SK-MEL-5 (cell line): Measurements from ENCODE around the gene MFGE8. TPM values are rescaled to one million over a fixed set of nuclear protein-coding genes. Genes with fewer than 3 reads are reported as not detected.

Source experiments
- DNase-seq: peaks from one replicate; pipeline ENCODE4 v3.0.0-alpha.2; 2016; ENCODE audit warnings: low read depth, low spot score
- in situ Hi-C: cut with HindIII; loops from 2 replicates; pipeline ENCODE4 v1.10.0; 2016; ENCODE audit warnings: low sequenced_read_pairs, high pct_unique_total_duplicates, low pct_unique_long_range_greater_than_20kb
- total RNA-seq: library from RNA; depleted of rRNA; stranded (reverse); fragments of >200 nt; shearing (Covaris generic); gene quantifications from 2 replicates; pipeline ENCODE4 v1.2.3, GENCODE V29; 2014; rRNA removed

Gene MFGE8
- total RNA-seq, 1 experiment from 2014 or later = 41.4 TPM

DNA sequence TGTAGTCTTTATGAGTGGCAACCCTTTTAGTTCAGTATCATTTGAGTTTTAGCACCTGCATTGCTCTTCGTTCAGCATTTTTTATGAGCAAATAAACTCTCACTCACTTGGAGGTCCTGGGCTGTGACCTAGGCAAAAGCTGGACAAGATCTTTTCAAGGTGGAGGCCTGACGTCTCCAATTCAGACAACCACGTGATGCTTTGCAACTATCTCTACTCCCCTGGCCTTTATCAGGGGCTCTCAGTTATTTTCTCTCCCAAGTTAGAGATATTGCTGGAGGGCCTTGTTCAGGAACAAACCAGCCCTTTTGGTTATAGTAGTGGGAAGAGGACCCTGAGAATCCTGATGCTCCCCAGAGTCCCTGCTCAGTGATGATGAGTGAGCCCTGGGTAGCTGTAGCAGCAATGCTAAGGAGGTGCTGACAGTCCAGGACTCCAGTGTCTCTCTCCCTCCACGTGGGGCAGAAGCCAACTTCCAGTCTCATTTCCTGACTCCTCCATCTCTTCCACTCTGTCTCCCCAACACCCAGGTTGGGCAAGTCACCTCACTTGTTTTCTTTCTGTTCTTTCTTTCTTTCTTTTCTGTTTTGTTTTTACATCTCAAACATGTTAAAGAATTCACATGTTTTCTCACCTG is 48.2 kb downstream of the MFGE8 start:
- no peak for DNase-seq
- in situ Hi-C loops = no loop called here

DNA sequence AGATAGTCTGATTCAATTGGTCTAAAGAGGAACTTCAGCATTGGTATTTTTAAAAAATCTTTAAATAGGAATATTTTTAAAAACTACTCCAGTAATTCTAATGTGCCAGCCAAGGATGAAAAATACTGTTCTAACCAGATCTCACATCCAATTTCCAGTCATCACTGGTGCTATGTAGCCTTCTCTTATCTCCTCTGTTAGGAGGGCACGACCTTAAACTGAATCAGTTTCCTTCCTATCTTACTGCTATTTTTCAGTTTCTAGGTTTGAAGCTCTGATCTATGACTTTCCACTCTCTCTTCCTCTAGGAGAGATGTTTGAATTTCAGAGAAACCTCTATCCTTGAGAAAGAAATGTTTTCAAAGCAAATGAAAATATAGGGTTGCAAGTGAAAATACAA is 49.8 kb downstream of the MFGE8 start:
- in situ Hi-C loops = no loop called here
- DNase-seq = no peak

DNA sequence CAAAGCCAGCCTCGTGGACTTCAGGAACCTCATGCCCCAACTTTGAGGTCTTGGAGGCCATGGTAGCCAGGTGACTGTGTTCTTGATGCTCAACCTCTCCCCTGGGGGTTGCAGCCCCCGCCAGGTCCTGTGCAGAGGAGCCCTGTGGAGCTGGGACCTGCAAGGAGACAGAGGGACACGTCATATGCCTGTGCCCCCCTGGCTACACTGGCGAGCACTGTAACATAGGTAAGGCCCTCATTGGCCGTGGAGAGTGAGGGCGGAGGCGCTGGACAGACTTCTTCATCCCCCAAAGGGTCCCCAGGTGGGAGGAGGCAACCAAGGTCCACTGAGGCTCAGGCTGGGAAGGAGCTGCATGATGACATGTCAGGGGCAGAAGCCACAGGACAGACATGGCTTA is 53.0 kb downstream of the MFGE8 start:
- no peak for DNase-seq
- in situ Hi-C loops = no loop called here

DNA sequence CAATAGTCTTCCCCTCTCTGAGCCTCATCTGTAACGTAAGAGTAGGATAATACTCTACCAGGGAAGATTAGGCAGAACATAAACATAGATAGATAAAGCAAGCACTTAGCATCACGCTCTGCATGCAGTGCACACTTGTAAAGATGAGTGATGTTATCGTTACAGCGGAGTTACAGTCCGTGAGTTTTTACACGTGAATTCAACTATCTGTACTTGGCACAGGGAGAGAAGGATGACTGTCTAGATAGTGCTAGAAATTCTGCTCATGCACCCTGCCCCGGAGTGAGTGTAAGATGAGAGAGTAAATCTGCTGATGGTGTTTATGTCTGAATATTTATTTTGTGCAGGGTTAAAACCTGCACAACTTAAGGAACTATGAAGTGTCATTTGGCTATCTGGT is 53.6 kb downstream of the MFGE8 start:
- in situ Hi-C loops = no loop called here
- no peak for DNase-seq

DNA sequence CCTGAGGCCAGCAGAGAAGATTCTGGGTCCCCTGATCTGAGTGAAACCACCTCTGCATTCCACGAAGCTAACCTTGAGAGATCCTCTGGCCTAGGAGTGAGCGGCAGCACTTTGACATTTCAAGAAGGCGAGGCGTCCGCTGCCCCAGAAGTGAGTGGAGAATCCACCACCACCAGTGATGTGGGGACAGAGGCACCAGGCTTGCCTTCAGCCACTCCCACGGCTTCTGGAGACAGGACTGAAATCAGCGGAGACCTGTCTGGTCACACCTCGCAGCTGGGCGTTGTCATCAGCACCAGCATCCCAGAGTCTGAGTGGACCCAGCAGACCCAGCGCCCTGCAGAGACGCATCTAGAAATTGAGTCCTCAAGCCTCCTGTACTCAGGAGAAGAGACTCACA is 54.2 kb downstream of the MFGE8 start:
- no peak for DNase-seq
- in situ Hi-C loops = no loop called here

DNA sequence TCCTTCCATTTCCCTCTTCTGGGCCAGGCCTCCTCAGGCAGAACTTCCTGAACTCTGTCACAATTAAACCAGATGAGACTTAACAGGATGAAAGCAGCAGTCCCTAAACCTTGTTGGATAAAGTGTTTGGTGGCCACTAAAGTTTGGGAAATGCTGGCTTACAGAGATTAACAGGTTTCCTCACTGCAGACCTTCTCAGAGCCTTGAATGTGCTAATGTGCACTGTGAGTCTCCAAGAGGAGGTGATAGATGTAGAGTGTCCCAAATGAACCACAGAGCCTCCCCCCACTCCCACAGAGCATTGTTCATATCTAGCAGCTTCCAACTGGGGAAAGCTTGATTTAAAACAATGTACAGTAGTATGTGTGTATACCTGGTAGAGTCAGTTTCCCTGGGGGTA is 60.7 kb downstream of the MFGE8 start:
- in situ Hi-C loops = no loop called here
- no peak for DNase-seq

DNA sequence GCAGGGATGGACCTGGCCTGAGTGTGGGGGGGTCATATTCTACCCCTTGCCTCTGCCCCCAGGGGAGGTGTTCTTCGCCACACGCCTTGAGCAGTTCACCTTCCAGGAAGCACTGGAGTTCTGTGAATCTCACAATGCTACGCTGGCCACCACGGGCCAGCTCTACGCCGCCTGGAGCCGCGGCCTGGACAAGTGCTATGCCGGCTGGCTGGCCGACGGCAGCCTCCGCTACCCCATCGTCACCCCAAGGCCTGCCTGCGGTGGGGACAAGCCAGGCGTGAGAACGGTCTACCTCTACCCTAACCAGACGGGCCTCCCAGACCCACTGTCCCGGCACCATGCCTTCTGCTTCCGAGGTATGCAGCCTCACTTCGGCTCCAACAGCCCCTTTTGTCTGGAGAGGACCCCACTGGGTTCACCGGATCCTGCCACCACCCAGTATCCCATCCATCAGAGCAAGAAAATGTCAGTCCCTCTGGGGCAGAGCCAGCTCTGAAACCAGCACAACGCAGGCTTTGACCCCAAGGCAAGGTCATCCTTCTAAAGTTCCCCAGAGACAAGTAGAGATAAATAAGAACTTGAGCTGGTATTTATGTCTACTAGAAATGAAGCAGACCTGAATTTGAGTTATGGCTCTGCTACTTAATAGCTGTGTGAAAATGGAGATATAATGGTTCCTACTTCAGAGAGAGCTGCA is 63.7 kb downstream of the MFGE8 start:
- in situ Hi-C loops = no loop called here
- DNase-seq = no peak

Other genes starting within 250 kb of the MFGE8 start
- 0.77 and 1.6 TPM in 2 replicates for gene ACAN, start 109.9 kb downstream of the MFGE8 start, total RNA-seq
- gene HAPLN3, start 17.8 kb downstream of the MFGE8 start, total RNA-seq = 3.5 TPM in 2 replicates
- 42.8 and 46.7 TPM in 2 replicates for gene ABHD2, start 175.1 kb upstream of the MFGE8 start, total RNA-seq